ENCODE data around the gene KIT.

KIT gene

GRCh38 chr4:54661169-54661568 lies 3.4 kb downstream of the KIT start:
- no peak for DNase-seq

GRCh38 chr4:54661686-54662085 lies 3.9 kb downstream of the KIT start:
- DNase-seq, result no peak

- no peak for DNase-seq
Observed at GRCh38 chr4:54662123-54662522, 4.4 kb downstream of the KIT start.

DNA sequence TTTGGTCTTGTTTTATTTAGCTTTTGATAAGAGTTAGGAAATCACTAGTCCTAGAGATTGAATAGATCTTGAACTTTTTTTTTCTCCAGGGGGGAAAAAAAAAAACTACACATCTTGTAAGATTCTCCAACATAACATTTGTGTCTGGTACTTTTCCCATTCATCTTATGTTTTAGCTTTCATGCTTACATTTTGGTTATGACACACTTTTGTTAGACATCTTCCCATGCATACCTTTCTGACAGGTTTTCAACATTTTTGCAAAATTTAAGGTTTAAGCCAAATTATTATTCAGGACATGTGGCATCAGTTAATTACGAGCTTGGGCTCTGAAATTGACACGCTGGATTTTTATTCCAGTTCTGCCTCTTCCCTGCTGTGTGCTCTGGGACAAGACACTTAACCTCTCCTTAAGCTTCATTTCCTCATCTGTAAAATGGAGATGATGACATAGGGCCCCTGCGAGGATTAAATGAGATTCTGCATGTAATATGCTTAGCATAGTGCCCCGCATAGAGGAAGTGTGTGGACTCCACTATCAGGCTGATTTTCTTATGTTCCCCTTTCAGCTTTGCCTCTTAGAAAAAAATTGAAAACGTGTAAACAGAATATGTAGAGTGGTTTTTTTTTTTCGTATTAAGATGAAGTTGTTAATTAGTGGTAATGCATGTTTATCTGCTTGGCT lies 5.3 kb downstream of the KIT start:
- DNase-seq, result no peak

- no peak for DNase-seq
Observed at GRCh38 chr4:54664400-54664799, 6.6 kb downstream of the KIT start.

GRCh38 chr4:54668014-54668611 lies 10.4 kb downstream of the KIT start:
- no peak for DNase-seq

GRCh38 chr4:54669831-54670230 lies 12.1 kb downstream of the KIT start:
- no peak for DNase-seq

DNA sequence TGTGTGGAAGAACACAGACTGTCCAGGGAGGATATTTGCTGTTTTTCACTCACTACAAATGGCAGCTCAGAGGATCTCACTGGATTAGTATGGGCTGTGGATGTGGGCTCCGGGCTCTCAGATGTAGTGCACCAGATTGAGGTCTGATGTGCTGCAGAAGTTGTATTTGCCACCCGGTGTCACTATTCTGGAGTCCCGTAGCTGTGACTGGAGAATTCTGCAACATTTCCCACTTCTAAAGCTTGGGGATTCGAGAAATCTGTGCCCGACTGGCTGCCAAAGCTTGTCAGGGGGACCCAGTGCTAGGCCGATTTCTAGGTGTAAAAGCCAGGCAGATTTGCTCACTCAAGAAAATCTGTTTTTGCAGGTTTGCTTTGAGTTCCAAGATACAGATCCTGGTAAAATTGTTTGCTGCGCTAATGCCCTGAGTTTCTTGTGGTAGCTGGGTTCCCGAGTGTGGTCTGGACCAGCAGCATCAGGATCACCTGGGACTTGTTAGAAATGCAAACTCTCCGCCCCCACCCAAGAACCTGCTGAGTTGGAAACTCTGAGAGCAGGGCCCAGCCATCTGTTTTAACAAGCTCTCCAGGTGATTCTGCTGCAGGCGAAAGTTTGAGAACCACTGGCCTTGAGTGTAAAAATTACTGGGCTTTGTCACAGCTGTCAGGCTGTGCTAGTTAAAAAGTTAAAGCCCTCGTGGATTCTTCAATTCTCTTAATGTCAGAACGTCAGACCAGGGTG lies 18.1 kb downstream of the KIT start:
- no peak for DNase-seq

DNA sequence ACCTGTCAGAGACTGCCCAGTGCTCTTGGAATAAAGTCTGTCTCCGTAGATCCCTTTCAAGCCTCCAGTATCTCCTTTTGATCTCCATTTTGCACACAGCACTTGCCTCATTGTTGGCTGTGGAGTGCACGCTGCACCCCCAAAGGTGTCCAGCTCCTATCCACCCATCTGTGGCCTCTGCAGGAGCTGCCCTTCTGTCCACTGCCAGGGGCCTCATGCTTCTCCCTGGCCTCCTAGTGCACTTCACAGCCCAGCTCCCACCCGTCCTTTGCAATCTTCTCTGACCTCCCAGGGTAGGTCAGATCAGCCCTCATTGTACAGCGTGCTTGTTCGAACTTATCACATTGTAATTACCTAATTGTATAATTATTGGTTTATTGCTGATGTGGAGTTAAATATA lies 18.9 kb downstream of the KIT start:
- no peak for DNase-seq

- DNase-seq, result no peak
Observed at GRCh38 chr4:54677416-54677815, 19.7 kb downstream of the KIT start.

- no peak for DNase-seq
Observed at GRCh38 chr4:54677853-54678650, 20.3 kb downstream of the KIT start.

DNA sequence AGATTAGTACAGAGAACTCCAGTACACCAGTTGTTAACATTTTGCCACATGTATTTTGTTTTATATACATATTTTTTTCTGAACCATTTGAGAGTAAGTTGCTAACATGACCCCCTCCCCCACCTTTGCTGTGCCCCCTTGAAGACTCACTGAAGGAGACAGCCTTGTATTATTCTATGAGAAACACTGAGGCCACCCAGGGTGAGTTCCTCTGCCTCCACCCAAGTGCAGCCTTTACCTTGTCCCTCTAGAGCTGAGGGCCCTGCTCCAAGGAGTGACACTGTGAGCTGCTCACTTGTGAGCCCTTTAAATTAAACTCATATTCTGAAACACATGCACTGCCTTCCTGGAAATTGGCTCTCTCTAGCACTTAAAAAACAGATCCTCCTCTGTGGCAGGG lies 21.1 kb downstream of the KIT start:
- DNase-seq, result no peak

DNA sequence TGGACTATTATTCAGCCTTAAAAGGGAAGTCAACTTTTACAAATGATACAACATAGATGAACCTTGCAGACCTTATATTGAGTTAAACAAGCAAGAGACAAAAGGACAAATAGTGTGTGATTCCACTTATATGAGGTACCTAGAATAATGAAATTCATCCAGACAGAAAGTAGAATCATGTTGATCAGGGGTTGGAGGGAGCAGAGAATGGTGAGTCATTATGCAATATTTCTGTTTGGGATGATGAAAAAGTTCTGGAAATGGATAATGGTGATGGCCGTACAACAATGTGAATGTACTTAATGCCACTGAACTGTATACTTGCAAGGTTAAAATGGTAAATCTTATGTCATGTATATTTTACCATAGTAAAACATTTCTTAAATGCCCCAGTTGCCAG lies 22.1 kb downstream of the KIT start:
- DNase-seq, result no peak

- DNase-seq, result peak; percentile 67
Observed at GRCh38 chr4:54683616-54684346, 26.0 kb downstream of the KIT start.

- DNase-seq, result no peak
Observed at GRCh38 chr4:54685810-54686209, 28.1 kb downstream of the KIT start.

- DNase-seq, result no peak
Observed at GRCh38 chr4:54687887-54688841, 30.4 kb downstream of the KIT start.

- no peak for DNase-seq
Observed at GRCh38 chr4:54695337-54695736, 37.6 kb downstream of the KIT start.

- no peak for DNase-seq
Observed at GRCh38 chr4:54695788-54696187, 38.0 kb downstream of the KIT start.

GRCh38 chr4:54696649-54697048 lies 38.9 kb downstream of the KIT start:
- no peak for DNase-seq

- DNase-seq, result no peak
Observed at GRCh38 chr4:54700986-54701385, 43.2 kb downstream of the KIT start.

DNA sequence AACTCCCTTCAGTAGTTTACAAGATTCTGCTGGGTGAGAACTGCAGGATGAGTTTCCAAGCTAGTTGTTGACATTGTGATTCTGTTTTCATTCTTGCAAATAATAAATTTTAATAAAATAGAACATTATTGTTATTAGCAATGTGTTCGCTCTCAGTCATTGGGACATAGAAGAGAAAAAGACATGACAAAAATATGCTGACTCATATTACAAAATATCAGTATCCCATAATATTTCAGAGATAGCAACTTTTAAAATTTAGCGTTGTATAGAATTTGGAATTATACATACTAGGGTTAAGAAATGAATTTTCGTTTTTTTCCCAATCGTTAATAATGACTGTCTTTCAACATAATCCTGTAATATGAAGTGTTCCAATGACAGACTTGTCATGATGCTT lies 45.4 kb downstream of the KIT start:
- no peak for DNase-seq

DNA sequence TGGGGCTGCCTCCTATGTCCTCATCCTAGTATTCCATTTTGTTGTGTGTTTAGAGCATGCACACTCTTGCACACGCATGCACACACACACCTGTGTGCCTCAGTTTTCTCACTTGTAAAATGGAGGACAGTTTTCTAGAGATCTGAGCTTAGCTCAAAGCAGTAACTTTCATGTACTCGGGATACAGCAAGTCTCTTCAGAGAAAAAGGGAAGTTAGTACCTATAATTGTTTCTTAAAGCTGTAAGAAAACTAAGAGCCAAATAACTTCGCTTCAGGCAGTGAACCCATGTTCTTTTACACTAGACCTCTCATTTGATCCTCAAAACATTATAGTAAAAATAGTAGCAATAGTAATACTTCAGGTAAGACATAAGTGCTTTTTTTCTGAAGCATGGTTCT lies 49.6 kb downstream of the KIT start:
- no peak for DNase-seq
